Activated CD4-positive, CD25-positive, alpha-beta regulatory T cell treated with anti-CD3 and anti-CD28 coated beads, Interleukin-2, amount 50 U/mL, for 24 hours (primary cell): ENCODE results near the gene SETD2.
A peak's percentile ranks its signal among the peaks of the same experiment; 100 is the strongest.

ENCODE experiments used
- ATAC-seq, 2 donors: fragments of 150-1000 bp; cut with Tn5 transposase; one replicate each; pipeline ENCODE4 v1.10.0; 2021; ENCODE audit warnings: mild to moderate bottlenecking in 1 of 2, moderate library complexity in 1 of 2

Gene SETD2

DNA sequence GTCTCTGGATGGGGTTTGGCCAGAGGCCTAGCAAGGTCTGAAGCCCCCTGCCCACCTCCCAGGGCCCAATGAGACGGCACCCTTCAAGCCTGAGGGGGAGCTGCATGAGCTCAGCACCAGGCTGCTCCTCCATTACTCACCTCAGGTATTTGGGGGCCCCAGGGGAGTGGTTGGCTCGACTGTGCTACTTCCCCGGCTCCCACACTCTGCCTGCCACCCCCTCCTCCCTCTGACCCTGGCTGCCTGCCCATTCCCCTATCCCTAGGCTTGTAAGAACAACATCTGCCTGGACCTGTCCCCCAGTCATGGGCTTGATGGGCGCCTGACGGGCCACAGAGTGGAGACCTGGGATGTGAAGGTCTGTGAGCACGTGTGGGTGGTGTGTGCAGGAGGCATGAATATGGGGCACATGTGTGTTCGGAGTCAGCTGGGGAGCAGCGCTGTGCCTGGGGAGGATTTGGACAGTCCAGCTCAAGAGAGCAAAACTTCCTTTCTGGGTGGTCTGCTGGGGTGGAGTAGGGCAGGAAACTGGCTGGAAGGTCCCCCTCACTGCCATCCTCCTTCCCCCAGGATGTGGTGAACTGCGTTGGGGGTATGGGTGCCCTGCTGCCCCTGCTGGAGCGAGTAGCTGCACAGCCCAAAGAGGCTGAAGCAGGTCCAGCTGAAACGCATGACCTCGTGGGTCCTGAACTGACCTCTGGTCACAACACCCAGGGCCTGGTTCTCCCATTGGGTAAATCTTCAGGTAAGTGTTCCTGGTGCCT, 167.0 kb downstream of the SETD2 start:
- no peak for ATAC-seq

DNA sequence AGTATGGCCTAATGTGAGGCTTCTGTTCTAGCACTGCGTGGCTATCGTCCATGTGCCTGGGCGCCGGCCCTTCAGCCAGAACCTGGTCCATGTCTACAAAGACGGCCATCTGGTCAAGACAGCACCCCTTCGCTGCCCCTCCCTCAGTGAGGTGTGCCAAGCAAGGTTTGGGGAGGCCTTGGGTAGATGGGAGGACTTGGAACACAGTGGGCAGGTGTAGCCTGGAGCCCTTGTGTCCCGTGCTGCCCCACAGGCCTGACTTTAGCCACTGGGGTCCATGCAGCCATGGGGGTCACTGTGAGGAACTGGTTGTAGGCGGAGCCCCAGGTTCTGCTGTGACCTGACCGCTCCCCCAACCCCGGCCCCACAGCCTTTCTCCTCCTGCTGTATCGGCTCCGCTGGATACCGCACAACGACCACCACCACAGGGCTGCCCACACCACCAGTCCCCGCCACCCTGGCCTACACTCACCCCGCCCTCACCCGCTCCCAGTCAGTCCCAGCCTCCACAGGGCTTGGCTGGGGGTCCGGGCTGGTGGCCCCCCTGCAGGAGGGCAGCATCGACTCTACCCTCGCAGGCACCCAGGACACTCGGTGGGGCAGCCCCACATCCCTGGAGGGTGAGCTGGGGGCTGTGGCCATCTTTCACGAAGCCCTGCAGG, 167.9 kb downstream of the SETD2 start:
- no peak for ATAC-seq

DNA sequence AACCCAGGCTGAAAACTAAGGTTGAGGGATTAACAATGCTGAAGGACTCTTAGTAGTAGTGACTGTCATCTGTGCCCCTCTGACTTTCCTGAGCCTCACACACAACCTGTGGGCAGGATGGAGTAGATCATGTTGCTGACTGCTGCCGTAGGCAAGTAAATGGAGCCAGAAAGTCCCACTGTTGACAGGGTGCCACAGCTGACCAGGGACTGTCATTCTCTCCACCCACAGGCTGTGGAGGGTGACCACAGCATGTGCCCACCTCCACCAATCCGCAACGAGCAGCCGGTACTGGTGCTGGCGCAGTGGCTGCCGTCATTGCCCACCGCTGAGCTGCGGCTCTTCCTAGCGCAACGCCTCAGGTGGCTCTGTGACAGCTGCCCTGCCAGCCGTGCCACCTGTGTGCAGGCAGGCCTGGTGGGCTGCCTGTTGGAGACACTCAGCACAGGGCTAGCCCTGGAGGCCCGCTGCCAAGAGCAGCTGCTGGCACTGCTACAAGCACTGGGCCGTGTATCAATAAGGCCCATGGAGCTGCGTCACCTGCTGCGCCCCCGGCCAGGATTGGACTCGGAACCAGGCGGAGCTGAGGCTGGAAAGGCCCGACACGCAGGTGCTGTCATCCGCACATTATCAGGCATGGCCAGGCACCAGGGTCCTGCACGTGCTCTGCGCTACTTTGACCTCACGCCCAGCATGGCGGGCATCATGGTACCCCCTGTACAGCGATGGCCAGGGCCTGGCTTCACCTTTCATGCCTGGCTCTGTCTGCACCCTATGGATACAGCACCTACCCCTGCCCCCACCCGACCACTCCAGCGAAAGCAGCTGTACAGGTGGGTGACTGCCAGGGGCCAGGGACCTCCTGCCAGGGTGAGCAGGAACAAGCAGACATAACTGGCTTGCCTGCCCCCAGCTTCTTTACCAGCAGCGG, 168.8 kb downstream of the SETD2 start:
- no peak for ATAC-seq

DNA sequence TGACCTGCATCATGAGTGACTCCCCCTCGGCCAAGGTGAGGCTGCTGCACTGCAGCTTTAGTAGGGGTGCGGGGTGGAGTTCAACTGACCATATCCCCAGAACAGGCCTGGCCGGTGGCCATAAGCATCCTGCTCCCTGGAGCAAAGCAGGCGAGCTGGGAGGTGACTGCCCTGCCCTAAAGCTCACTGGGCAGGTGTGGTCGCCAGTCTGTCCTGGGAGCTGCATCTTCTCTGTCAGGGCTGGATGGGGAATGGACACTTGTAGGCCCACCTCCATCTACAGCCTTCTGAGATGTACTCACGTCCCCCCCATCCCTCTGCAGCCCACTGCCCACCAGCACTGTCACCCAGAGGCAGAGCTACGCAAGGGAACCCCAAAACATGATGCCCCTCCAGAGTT, 169.9 kb downstream of the SETD2 start:
- ATAC-seq = no peak

DNA sequence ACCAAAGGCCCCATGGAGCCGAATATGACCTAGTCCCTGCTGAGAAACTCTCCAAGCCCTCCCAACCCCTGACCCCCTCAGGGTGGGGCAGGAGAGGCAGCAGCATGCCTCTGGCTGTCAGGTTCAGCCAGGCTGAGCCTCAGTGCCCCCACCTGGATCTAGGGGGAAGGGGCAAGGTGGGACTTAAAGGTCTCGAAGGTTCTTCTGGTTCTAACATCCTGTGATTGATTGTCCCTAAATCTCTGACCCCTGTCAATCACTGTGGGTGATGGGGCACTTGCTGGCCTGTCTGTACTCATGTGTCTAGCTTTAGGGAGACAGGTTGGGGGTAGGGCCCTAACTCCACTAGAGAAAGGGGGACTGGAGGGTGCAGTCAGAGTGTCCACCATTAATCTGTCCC, 170.6 kb downstream of the SETD2 start:
- no peak for ATAC-seq

- ATAC-seq = no peak
These were observed 171.7 kb downstream of the SETD2 start for GRCh38 chr3:46992231-46992630.

- ATAC-seq = no peak
These were observed 172.3 kb downstream of the SETD2 start for GRCh38 chr3:46991406-46992165.

- ATAC-seq = no peak
These were observed 173.1 kb downstream of the SETD2 start for GRCh38 chr3:46990573-46991374.

DNA sequence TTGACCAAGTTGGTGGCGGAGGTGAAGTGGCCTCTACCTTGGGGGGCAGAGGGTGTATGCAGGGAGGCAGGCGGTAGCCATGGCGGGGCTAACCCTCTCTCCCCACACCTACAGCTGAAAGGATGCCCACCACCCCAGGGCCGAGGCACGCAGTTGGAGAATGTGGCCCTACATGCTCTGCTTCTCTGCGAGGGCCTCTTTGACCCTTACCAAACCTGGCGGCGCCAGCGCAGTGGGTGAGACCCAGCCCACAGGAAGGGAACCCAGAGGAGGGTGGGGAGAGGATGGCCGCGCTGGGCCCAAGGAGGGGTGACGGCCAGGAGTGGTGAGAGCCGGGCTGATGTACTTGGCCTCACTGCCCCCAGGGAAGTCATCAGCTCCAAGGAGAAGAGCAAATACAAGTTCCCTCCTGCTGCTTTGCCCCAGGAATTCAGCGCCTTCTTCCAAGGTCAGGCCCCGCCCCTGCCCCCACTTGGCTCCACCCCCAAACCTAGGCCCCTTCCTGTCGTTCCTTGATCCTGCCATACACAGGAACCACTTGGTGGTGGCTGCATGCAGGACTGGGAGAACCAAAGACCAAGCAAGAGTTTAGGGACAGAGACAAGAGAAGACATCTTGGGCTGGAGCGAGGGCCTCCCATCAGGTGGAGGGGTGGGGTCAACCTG, 174.6 kb downstream of the SETD2 start:
- ATAC-seq = no peak

- ATAC-seq = no peak
These were observed 175.3 kb downstream of the SETD2 start for GRCh38 chr3:46988616-46989015.

- ATAC-seq = peak; percentile 96 to 97
These were observed 176.0 kb downstream of the SETD2 start for GRCh38 chr3:46987743-46988401.

DNA sequence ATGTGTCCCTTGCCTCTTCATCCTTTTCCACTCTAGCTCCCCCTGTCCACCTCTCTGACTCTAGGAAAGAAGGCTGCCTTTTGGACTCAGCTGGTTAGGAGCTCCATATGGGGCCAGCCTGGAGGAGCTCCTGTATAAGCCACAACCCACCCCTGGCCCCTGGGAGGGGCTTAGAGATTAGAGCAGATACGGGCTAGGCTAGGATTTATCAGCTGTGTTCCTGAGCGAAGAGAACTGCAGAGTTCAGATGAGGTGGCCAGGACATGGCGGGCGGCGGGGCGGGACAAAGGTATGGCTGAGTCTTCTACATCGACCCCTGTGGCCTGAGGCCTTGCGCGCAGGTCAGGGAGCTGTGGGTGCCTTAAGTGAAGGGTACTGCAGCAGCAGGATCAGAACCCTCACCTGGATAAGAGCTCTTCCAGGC, 176.6 kb downstream of the SETD2 start:
- ATAC-seq = peak; percentile 3 to 5

- ATAC-seq = no peak
These were observed 177.1 kb downstream of the SETD2 start for GRCh38 chr3:46986782-46987310.

GRCh38 chr3:46986055-46986730, 177.7 kb downstream of the SETD2 start:
- ATAC-seq = no peak

GRCh38 chr3:46985588-46985987, 178.3 kb downstream of the SETD2 start:
- no peak for ATAC-seq

GRCh38 chr3:46984591-46985459, 179.1 kb downstream of the SETD2 start:
- no peak for ATAC-seq

- ATAC-seq = no peak
These were observed 181.4 kb downstream of the SETD2 start for GRCh38 chr3:46982546-46982945.

GRCh38 chr3:46981932-46982471, 181.9 kb downstream of the SETD2 start:
- ATAC-seq = no peak
